Mesothelial cell of epicardium (in vitro differentiated cells): ENCODE results near the gene SLC12A7. TPM values are rescaled to one million over a fixed set of nuclear protein-coding genes. Genes with fewer than 3 reads are reported as not detected.

ENCODE experiments used
- DNase-seq, 2 experiments: peaks; one replicate each; pipeline ENCODE4 v3.0.0; 2021; ENCODE audit warnings: low spot score in 2 of 2; ENCODE audit not compliant: unreplicated experiment in 2 of 2
- H3K27ac Mint-ChIP-seq: 2 replicates; pipeline ENCODE4 v1.8.0; 2021; ENCODE audit warnings: mixed read lengths
- H3K27me3 Mint-ChIP-seq: 2 replicates; pipeline ENCODE4 v1.8.0; 2021; ENCODE audit warnings: low read depth, mixed read lengths
- H3K36me3 Mint-ChIP-seq: 2 replicates; pipeline ENCODE4 v1.8.0; 2021; ENCODE audit warnings: mixed read lengths
- H3K4me1 Mint-ChIP-seq: 2 replicates; pipeline ENCODE4 v1.8.0; 2021; ENCODE audit warnings: mixed read lengths
- H3K4me3 Mint-ChIP-seq: 2 replicates; pipeline ENCODE4 v1.8.0; 2021; ENCODE audit warnings: mild to moderate bottlenecking, moderate library complexity, mixed read lengths
- H3K9me3 Mint-ChIP-seq: 2 replicates; pipeline ENCODE4 v1.8.0; 2021; ENCODE audit warnings: mixed read lengths
- CTCF ChIP-seq: fragments of 200-600 bp; sonication (generic); IDR thresholded peaks from one replicate; pipeline ENCODE4 v1.5.0; 2021; ENCODE audit warnings: antibody characterized with exemption; ENCODE audit not compliant: unreplicated experiment
- total RNA-seq: library from RNA; stranded (reverse); gene quantifications from 3 replicates; pipeline ENCODE4 v1.2.1, GENCODE V29; 2021

The SLC12A7 gene
- total RNA-seq, 1 donor from 2014 or later = 34.9 TPM

GRCh38 chr5:1111241-1111726, 579 bp downstream of the SLC12A7 start:
- no peak for DNase-seq
- TF ChIP-seq CTCF = no peak

GRCh38 chr5:1110307-1111240, 1.3 kb downstream of the SLC12A7 start:
- Mint-ChIP-seq H3K27me3 (peaks cover 20% of the 10 kb centered on the region), H3K9me3 (no peaks in the 10 kb centered on the region), H3K4me3 (peak overlapping the region; percentile 75), H3K36me3 (no peaks in the 10 kb centered on the region), H3K4me1 (peaks cover 13% of the 10 kb centered on the region), H3K27ac (peak overlapping the region; percentile 39)
- DNase-seq = no peak
- TF ChIP-seq CTCF = no peak

More at GRCh38 chr5:1111241-1111726, 579 bp downstream of the SLC12A7 start:
- Mint-ChIP-seq H3K27ac (peak overlapping the region; percentile 39), H3K4me1 (peaks cover 10% of the 10 kb centered on the region), H3K4me3 (peak overlapping the region; percentile 75), H3K27me3 (peaks cover 20% of the 10 kb centered on the region), H3K36me3 (no peaks in the 10 kb centered on the region), H3K9me3 (no peaks in the 10 kb centered on the region)

GRCh38 chr5:1109542-1110306, 2.1 kb downstream of the SLC12A7 start:
- H3K27me3 Mint-ChIP-seq = peaks cover 16% of the 10 kb centered on the region
- H3K4me3 Mint-ChIP-seq = peak overlapping the region; percentile 75
- no peak overlapping the region for H3K27ac Mint-ChIP-seq
- no peak for TF ChIP-seq CTCF
- peaks cover 13% of the 10 kb centered on the region for H3K4me1 Mint-ChIP-seq
- H3K9me3 Mint-ChIP-seq = no peaks in the 10 kb centered on the region
- no peaks in the 10 kb centered on the region for H3K36me3 Mint-ChIP-seq
- DNase-seq = no peak

GRCh38 chr5:1108865-1109174, 3.0 kb downstream of the SLC12A7 start:
- Mint-ChIP-seq H3K4me3 (no peak overlapping the region), H3K36me3 (no peaks in the 10 kb centered on the region), H3K4me1 (peaks cover 13% of the 10 kb centered on the region), H3K9me3 (no peaks in the 10 kb centered on the region), H3K27ac (no peak overlapping the region), H3K27me3 (peaks cover 8% of the 10 kb centered on the region)
- DNase-seq = no peak
- no peak for TF ChIP-seq CTCF

- peaks cover 17% of the 10 kb centered on the region for H3K4me1 Mint-ChIP-seq
- no peak overlapping the region for H3K27ac Mint-ChIP-seq
- H3K4me3 Mint-ChIP-seq = no peak overlapping the region
- no peak for DNase-seq
- H3K36me3 Mint-ChIP-seq = no peaks in the 10 kb centered on the region
- peaks cover 3% of the 10 kb centered on the region for H3K27me3 Mint-ChIP-seq
- no peaks in the 10 kb centered on the region for H3K9me3 Mint-ChIP-seq
- no peak for TF ChIP-seq CTCF
Measured at GRCh38 chr5:1108023-1108864, 3.6 kb downstream of the SLC12A7 start.
